Glutamatergic neuron (in vitro differentiated cells): ENCODE measurements around the gene RNF26. TPM values are rescaled to one million over a fixed set of nuclear protein-coding genes. Genes with fewer than 3 reads are reported as not detected.

ENCODE experiments used
- DNase-seq: peaks from one replicate; pipeline ENCODE4 v3.0.0; 2022
- H3K27ac Mint-ChIP-seq: one replicate; pipeline ENCODE4 v1.8.0; 2020; ENCODE audit warnings: mild to moderate bottlenecking, mixed read lengths, inconsistent platforms; ENCODE audit not compliant: unreplicated experiment
- H3K27me3 Mint-ChIP-seq: one replicate; pipeline ENCODE4 v1.8.0; 2020; ENCODE audit warnings: mild to moderate bottlenecking, moderate library complexity, mixed read lengths, inconsistent platforms; ENCODE audit not compliant: unreplicated experiment
- H3K36me3 Mint-ChIP-seq: one replicate; pipeline ENCODE4 v1.8.0; 2020; ENCODE audit warnings: mild to moderate bottlenecking, mixed read lengths, inconsistent platforms; ENCODE audit not compliant: unreplicated experiment
- H3K4me1 Mint-ChIP-seq: one replicate; pipeline ENCODE4 v1.8.0; 2020; ENCODE audit warnings: mild to moderate bottlenecking, low read depth, mixed read lengths, inconsistent platforms; ENCODE audit not compliant: unreplicated experiment
- H3K4me3 Mint-ChIP-seq: one replicate; pipeline ENCODE4 v1.8.0; 2020; ENCODE audit warnings: mild to moderate bottlenecking, mixed read lengths, inconsistent platforms; ENCODE audit not compliant: unreplicated experiment
- H3K9me3 Mint-ChIP-seq: one replicate; pipeline ENCODE4 v1.8.0; 2020; ENCODE audit warnings: mild to moderate bottlenecking, moderate library complexity, mixed read lengths, inconsistent platforms; ENCODE audit not compliant: unreplicated experiment
- CTCF ChIP-seq: fragments of 200-600 bp; sonication (generic); IDR thresholded peaks from one replicate; pipeline ENCODE4 v1.5.0; 2021; ENCODE audit not compliant: partially characterized antibody, unreplicated experiment
- total RNA-seq: library from RNA; stranded (reverse); fragmentation: NEBNext Ultra II Directional; extraction: Animal tissue kit (Norgen Biotek cat#: 25700); gene quantifications from one replicate; pipeline ENCODE4 v1.2.1, GENCODE V29; 2021; ENCODE audit not compliant: unreplicated experiment

The RNF26 gene
- total RNA-seq, 1 donor from 2014 or later = 20.6 TPM

- DNase-seq = no peak
- no peak overlapping the region for H3K27ac Mint-ChIP-seq
Measured at GRCh38 chr11:119342362-119343130, 8.2 kb downstream of the RNF26 start.

GRCh38 chr11:119343726-119344125 lies 9.4 kb downstream of the RNF26 start:
- H3K27me3 Mint-ChIP-seq = peaks cover 19% of the 10 kb centered on the region
- DNase-seq = no peak
- H3K27ac Mint-ChIP-seq = no peak overlapping the region
- TF ChIP-seq CTCF = no peak
- H3K4me1 Mint-ChIP-seq = no peaks in the 10 kb centered on the region
- H3K9me3 Mint-ChIP-seq = peaks cover 5% of the 10 kb centered on the region
- no peak overlapping the region for H3K4me3 Mint-ChIP-seq
- no peaks in the 10 kb centered on the region for H3K36me3 Mint-ChIP-seq

More at GRCh38 chr11:119342362-119343130, 8.2 kb downstream of the RNF26 start:
- Mint-ChIP-seq H3K9me3 (peaks cover 5% of the 10 kb centered on the region), H3K36me3 (no peaks in the 10 kb centered on the region), H3K27me3 (peaks cover 19% of the 10 kb centered on the region), H3K4me1 (peaks cover 3% of the 10 kb centered on the region), H3K4me3 (no peak overlapping the region)
- TF ChIP-seq CTCF = no peak

GRCh38 chr11:119344291-119345010 lies 10.1 kb downstream of the RNF26 start:
- no peak for TF ChIP-seq CTCF
- no peak overlapping the region for H3K4me3 Mint-ChIP-seq
- H3K36me3 Mint-ChIP-seq = no peaks in the 10 kb centered on the region
- H3K27me3 Mint-ChIP-seq = peaks cover 16% of the 10 kb centered on the region
- no peak overlapping the region for H3K27ac Mint-ChIP-seq
- H3K4me1 Mint-ChIP-seq = no peaks in the 10 kb centered on the region
- no peak for DNase-seq
- peaks cover 5% of the 10 kb centered on the region for H3K9me3 Mint-ChIP-seq

- Mint-ChIP-seq H3K27ac (no peak overlapping the region), H3K4me3 (no peak overlapping the region), H3K27me3 (peaks cover 15% of the 10 kb centered on the region), H3K9me3 (peaks cover 7% of the 10 kb centered on the region), H3K36me3 (no peaks in the 10 kb centered on the region), H3K4me1 (no peaks in the 10 kb centered on the region)
- DNase-seq = no peak
- no peak for TF ChIP-seq CTCF
Measured at GRCh38 chr11:119345685-119346084, 11.4 kb downstream of the RNF26 start.

- no peak for TF ChIP-seq CTCF
- H3K36me3 Mint-ChIP-seq = no peaks in the 10 kb centered on the region
- H3K27me3 Mint-ChIP-seq = peaks cover 9% of the 10 kb centered on the region
- H3K4me3 Mint-ChIP-seq = no peak within 1 kb of the TSS
- peaks cover 4% of the 10 kb centered on the region for H3K9me3 Mint-ChIP-seq
- DNase-seq = no peak
- H3K4me1 Mint-ChIP-seq = no peaks in the 10 kb centered on the region
- H3K27ac Mint-ChIP-seq = no peak within 1 kb of the TSS
Measured at GRCh38 chr11:119346605-119347004, 12.3 kb downstream of the RNF26 start, which contains the start of gene MFRP. MFRP (minus strand) TSS chr11:119346705; CDS start chr11:119346513, 192 bp downstream.
